Measurements from ENCODE around the gene RFLNA.

- TF ChIP-seq CTCF (optimal IDR thresholded peaks at IDR 0.05 in 1 of 3, IDR thresholded peaks at IDR 0.05 in 1 of 3, conservative IDR thresholded peaks at IDR 0.05 in 1 of 3; ENCODE audit: extremely low read depth in 1 of 3, insufficient read depth in 2 of 3, low read length in 3 of 3) (no peak), EZH2 (IDR thresholded peaks at IDR 0.05; ENCODE audit: low read length) (no peak)
Observed at GRCh38 chr12:124309744-124310143, 14.9 kb downstream of the RFLNA start.
